Measurements from ENCODE around the gene TBCD. TPM values are rescaled to one million over a fixed set of nuclear protein-coding genes. Genes with fewer than 3 reads are reported as not detected.

The TBCD gene
- total and polyA plus RNA-seq, 12 donors, result 25.6 to 240 (median 66.2) TPM

DNA sequence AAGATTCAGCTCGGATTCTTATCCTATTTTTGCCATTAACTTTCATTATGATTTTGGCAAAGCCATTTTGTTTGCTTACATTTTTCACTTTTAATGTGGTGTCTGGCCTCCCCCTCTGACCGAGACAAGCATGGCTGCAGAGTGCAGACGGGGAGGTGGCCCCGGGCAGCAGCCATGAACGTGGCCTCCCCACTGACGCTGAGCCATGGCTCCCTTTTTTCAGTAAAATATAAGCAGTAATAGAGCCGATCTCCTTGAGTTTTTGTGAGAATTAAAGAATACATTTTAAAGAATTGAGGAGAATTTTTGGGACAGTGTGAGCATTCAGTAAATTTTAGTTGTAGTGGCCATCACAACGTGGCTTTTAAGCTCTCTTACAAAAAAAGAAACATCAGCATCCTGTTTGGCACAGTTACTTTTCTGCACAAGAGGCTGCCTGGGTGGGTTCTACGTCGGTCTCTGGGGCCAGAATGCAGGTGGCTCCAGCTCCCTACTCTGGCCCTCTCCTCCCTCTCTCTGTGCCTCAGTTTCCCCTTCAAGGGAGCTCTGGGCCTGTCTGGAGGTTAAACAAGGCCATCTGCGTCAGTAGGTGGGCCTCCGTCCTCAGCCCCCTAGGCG lies 156.8 kb downstream of the TBCD start:
- Histone ChIP-seq H3K4me1 (replicated peaks in 1 of 2) (no peaks in the 10 kb centered on the region), H3K9me3 (replicated peaks in 1 of 3) (no peaks in the 10 kb centered on the region), H3K27ac (no peak overlapping the region), H3K36me3 (replicated peaks in 1 of 2) (peaks cover 0 to 9% of the 10 kb centered on the region in 2 donors), H3K27me3 (no peaks in the 10 kb centered on the region), H3K4me3 (no peak overlapping the region)
- intact Hi-C loops (cut with DNase I), result loop anchor here in 1 of 2 donors (10.0 kb wide), 1 partner anchor 56 kb away; no protein-coding TSS in a partner anchor
- DNase-seq, result no peak
- 87 to 93% (median 90%) methylated on average over 13 of the region's 13 CpGs for WGBS, 4 donors
- TF ChIP-seq CTCF (IDR thresholded peaks at IDR 0.05) (no peak), POLR2A (IDR thresholded peaks at IDR 0.05) (no peak)

GRCh38 chr17:82909322-82909904 lies 157.5 kb downstream of the TBCD start:
- Histone ChIP-seq H3K9me3 (replicated peaks in 1 of 3) (no peaks in the 10 kb centered on the region), H3K4me1 (replicated peaks in 1 of 2) (no peaks in the 10 kb centered on the region), H3K27me3 (no peaks in the 10 kb centered on the region), H3K27ac (no peak overlapping the region), H3K4me3 (no peak overlapping the region), H3K36me3 (replicated peaks in 1 of 2) (peaks cover 0 to 9% of the 10 kb centered on the region in 2 donors)
- no peak for TF ChIP-seq POLR2A (IDR thresholded peaks at IDR 0.05)
- TF ChIP-seq CTCF (IDR thresholded peaks at IDR 0.05), result no peak
- intact Hi-C loops (cut with DNase I), result loop anchor here in 1 of 2 donors (10.0 kb wide), 1 partner anchor 55 kb away; no protein-coding TSS in a partner anchor
- DNase-seq, result no peak
- WGBS, 4 donors, result 88 to 94% (median 89%) methylated on average over 26 of the region's 26 CpGs

DNA sequence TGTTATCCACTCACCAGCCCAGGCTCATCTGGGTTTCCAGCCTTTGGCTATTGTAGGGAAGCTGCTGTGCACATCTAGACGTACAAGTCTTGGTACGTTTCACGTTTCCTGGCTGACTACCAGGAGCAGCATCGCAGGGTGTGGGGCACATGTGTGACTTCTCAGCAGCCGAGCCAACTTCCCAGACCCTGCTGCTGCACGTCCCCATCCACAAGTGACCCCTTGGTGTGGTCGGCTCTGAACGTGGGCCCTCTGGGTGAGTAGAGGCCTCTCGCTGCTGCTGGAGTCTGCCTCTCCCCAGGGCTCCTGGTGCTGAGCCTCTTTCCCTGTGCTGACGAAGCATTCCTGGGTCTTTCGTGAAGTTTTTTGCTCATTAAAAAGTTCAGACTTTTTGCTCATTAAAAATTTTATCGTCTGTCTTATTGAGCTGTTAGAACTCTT lies 158.2 kb downstream of the TBCD start:
- no peak overlapping the region for H3K4me3 ChIP-seq
- intact Hi-C loops (cut with DNase I), result loop anchor here in 1 of 2 donors (5.0 kb wide), 1 partner anchor 128 kb away; no protein-coding TSS in a partner anchor
- WGBS, 4 donors, result 86 to 88% (median 87%) methylated on average over 10 to 12 of the region's 12 CpGs
- no peaks in the 10 kb centered on the region for H3K4me1 ChIP-seq (replicated peaks in 1 of 2)
- H3K9me3 ChIP-seq (replicated peaks in 1 of 3), result no peaks in the 10 kb centered on the region
- TF ChIP-seq CTCF (IDR thresholded peaks at IDR 0.05), result no peak
- TF ChIP-seq POLR2A (IDR thresholded peaks at IDR 0.05), result no peak
- H3K27me3 ChIP-seq, result no peaks in the 10 kb centered on the region
- DNase-seq, result no peak
- H3K27ac ChIP-seq, result no peak overlapping the region
- H3K36me3 ChIP-seq (replicated peaks in 1 of 2), result peaks cover 0 to 9% of the 10 kb centered on the region in 2 donors

- intact Hi-C loops (cut with DNase I), result loop anchor here in 1 of 2 donors (5.0 kb wide), 1 partner anchor 128 kb away; no protein-coding TSS in a partner anchor
- no peak for DNase-seq
Measured at GRCh38 chr17:82910770-82911169, 158.9 kb downstream of the TBCD start.

More at GRCh38 chr17:82910770-82911169, 158.9 kb downstream of the TBCD start:
- TF ChIP-seq POLR2A (IDR thresholded peaks at IDR 0.05) (no peak), CTCF (IDR thresholded peaks at IDR 0.05) (no peak)
- Histone ChIP-seq H3K9me3 (replicated peaks in 1 of 3) (no peaks in the 10 kb centered on the region), H3K4me3 (no peak overlapping the region), H3K27me3 (no peaks in the 10 kb centered on the region), H3K27ac (no peak overlapping the region), H3K4me1 (replicated peaks in 1 of 2) (no peaks in the 10 kb centered on the region), H3K36me3 (replicated peaks in 1 of 2) (peaks cover 0 to 11% of the 10 kb centered on the region in 2 donors)
- WGBS, 4 donors, result 83 to 86% (median 84%) methylated on average over 9 of the region's 9 CpGs
